IPS-18c (cell line): ENCODE results near the gene DDX27.

Experiments
- H3K4me3 ChIP-seq: 2 replicates; pipeline ENCODE4 v1.7.0; 2013; ENCODE audit warnings: low read depth, mild to moderate bottlenecking, low read length, moderate library complexity; ENCODE audit not compliant: insufficient read depth
- H3K9me3 ChIP-seq: one replicate; pipeline ENCODE4 v1.6.1; 2013; ENCODE audit warnings: mild to moderate bottlenecking, low read length, moderate library complexity; ENCODE audit not compliant: control insufficient read depth, insufficient read depth

The DDX27 gene

GRCh38 chr20:49231471-49231870 lies 12.3 kb downstream of the DDX27 start:
- no peaks in the 10 kb centered on the region for H3K9me3 ChIP-seq
- H3K4me3 ChIP-seq = no peak overlapping the region

- Histone ChIP-seq H3K4me3 (no peak overlapping the region), H3K9me3 (no peaks in the 10 kb centered on the region)
These were observed 14.0 kb downstream of the DDX27 start for GRCh38 chr20:49233226-49233625.

- Histone ChIP-seq H3K9me3 (no peaks in the 10 kb centered on the region), H3K4me3 (no peak overlapping the region)
These were observed 15.6 kb downstream of the DDX27 start for GRCh38 chr20:49234831-49235230.

GRCh38 chr20:49236301-49236700 lies 17.1 kb downstream of the DDX27 start:
- Histone ChIP-seq H3K4me3 (no peak overlapping the region), H3K9me3 (no peaks in the 10 kb centered on the region)

GRCh38 chr20:49237531-49237930 lies 18.3 kb downstream of the DDX27 start:
- Histone ChIP-seq H3K9me3 (no peaks in the 10 kb centered on the region), H3K4me3 (no peak overlapping the region)

- peaks cover 2% of the 10 kb centered on the region for H3K9me3 ChIP-seq
- no peak overlapping the region for H3K4me3 ChIP-seq
These were observed 26.9 kb downstream of the DDX27 start for GRCh38 chr20:49245921-49246740.

GRCh38 chr20:49247169-49247723 lies 28.0 kb downstream of the DDX27 start:
- no peak overlapping the region for H3K4me3 ChIP-seq
- peaks cover 2% of the 10 kb centered on the region for H3K9me3 ChIP-seq

GRCh38 chr20:49247792-49248191 lies 28.6 kb downstream of the DDX27 start:
- peaks cover 2% of the 10 kb centered on the region for H3K9me3 ChIP-seq
- H3K4me3 ChIP-seq = no peak overlapping the region

GRCh38 chr20:49248301-49248700 lies 29.1 kb downstream of the DDX27 start:
- Histone ChIP-seq H3K9me3 (peaks cover 2% of the 10 kb centered on the region), H3K4me3 (no peak overlapping the region)

GRCh38 chr20:49248879-49249665 lies 29.9 kb downstream of the DDX27 start:
- no peak overlapping the region for H3K4me3 ChIP-seq
- no peaks in the 10 kb centered on the region for H3K9me3 ChIP-seq

- no peak overlapping the region for H3K4me3 ChIP-seq
- no peaks in the 10 kb centered on the region for H3K9me3 ChIP-seq
These were observed 33.5 kb downstream of the DDX27 start for GRCh38 chr20:49252556-49253350.

- no peak overlapping the region for H3K4me3 ChIP-seq
- H3K9me3 ChIP-seq = no peaks in the 10 kb centered on the region
These were observed 37.0 kb downstream of the DDX27 start for GRCh38 chr20:49256261-49256660.

- Histone ChIP-seq H3K9me3 (no peaks in the 10 kb centered on the region), H3K4me3 (no peak overlapping the region)
These were observed 40.1 kb downstream of the DDX27 start for GRCh38 chr20:49259284-49259683.

GRCh38 chr20:49259799-49260198 lies 40.6 kb downstream of the DDX27 start:
- no peaks in the 10 kb centered on the region for H3K9me3 ChIP-seq
- no peak overlapping the region for H3K4me3 ChIP-seq

GRCh38 chr20:49260218-49260617 lies 41.0 kb downstream of the DDX27 start:
- Histone ChIP-seq H3K9me3 (no peaks in the 10 kb centered on the region), H3K4me3 (no peak overlapping the region)

- Histone ChIP-seq H3K4me3 (no peak overlapping the region), H3K9me3 (no peaks in the 10 kb centered on the region)
These were observed 42.0 kb downstream of the DDX27 start for GRCh38 chr20:49261173-49261572.

- Histone ChIP-seq H3K4me3 (no peak overlapping the region), H3K9me3 (no peaks in the 10 kb centered on the region)
These were observed 43.2 kb downstream of the DDX27 start for GRCh38 chr20:49262444-49262843.
